ENCODE data around the gene PKM. TPM values are rescaled to one million over a fixed set of nuclear protein-coding genes. Genes with fewer than 3 reads are reported as not detected.
"Not testable (repeated sequence)": the region's sequence is repeated elsewhere in the genome, so short reads cannot be mapped to it uniquely, and the experiment has no call there.

Gene PKM
- total RNA-seq: 100 to 1,000 TPM; 343 to 646 (median 543) TPM

DNA sequence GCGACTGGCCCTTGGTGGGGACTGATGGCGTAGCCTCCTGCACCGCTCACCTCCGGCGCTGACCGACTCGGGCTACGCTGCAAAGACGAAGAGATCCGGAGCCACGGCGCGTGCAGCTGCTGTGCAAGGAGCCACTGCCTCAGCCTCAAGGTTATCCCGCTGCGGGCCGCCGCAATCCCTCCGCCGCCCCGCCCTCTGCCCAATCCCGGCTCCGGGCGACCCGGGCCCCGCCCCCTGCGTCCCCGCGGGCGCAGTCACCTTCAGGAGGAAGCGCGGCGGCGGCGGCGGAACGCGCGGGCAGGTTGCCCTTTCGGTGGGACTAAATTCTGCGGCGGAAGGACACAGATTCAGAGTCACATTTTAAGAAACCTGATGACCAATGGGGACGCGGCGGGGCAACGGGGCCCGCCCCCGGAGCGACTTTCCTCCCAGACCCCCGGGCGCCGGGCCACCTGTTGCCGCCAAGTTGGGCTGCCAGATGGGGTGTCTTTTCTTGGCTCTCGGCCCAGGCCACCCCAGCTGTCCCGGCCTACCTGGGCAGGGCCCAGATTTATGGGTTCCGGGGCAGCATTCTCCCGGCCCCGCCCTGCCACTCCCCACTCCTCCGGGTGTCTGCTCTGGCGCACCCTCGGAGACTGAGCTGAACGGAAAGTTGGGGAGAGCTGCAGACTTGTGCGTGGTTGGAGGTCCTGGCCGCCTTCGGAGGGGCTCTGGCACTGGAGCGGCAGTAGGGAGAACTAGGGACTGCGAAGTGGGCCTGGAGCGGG, at the start of gene PKM:
Gene PKM (minus strand): TSS at position 125 of the 767 bp plus-strand sequence. CDS start 12,093 bp downstream, outside the sequence.
- peaks cover 8 to 48% (median 27%) of the 10 kb centered on the region in 3 donors for H3K4me1 ChIP-seq
- H3K36me3 ChIP-seq: no peaks in the 10 kb centered on the region
- ATAC-seq: peak; percentile 89
- no peaks in the 10 kb centered on the region for H3K27me3 ChIP-seq
- no peak for TF ChIP-seq EP300 (IDR thresholded peaks at IDR 0.05)
- TF ChIP-seq POLR2AphosphoS5 (IDR thresholded peaks at IDR 0.05): peak; percentile 96
- peak; percentile 97 to 98 for TF ChIP-seq POLR2A (IDR thresholded peaks at IDR 0.05)
- TF ChIP-seq, protein P1, sequence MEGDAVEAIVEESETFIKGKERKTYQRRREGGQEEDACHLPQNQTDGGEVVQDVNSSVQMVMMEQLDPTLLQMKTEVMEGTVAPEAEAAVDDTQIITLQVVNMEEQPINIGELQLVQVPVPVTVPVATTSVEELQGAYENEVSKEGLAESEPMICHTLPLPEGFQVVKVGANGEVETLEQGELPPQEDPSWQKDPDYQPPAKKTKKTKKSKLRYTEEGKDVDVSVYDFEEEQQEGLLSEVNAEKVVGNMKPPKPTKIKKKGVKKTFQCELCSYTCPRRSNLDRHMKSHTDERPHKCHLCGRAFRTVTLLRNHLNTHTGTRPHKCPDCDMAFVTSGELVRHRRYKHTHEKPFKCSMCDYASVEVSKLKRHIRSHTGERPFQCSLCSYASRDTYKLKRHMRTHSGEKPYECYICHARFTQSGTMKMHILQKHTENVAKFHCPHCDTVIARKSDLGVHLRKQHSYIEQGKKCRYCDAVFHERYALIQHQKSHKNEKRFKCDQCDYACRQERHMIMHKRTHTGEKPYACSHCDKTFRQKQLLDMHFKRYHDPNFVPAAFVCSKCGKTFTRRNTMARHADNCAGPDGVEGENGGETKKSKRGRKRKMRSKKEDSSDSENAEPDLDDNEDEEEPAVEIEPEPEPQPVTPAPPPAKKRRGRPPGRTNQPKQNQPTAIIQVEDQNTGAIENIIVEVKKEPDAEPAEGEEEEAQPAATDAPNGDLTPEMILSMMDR (IDR thresholded peaks at IDR 0.05): peak in 1 of 4 experiments; percentile 19
- 0% methylated on average over 6 of the region's 67 CpGs; no CpG with 5 or more reads in 1 of the 2 donors for WGBS, 2 donors (ENCODE audit: low coverage in 1 of 2)
- peak within 1 kb of the TSS; percentile 89 to 90 for H3K4me3 ChIP-seq
- no peaks in the 10 kb centered on the region for H3K9me3 ChIP-seq
- peak within 1 kb of the TSS; percentile 92 to 98 (median 97) for H3K27ac ChIP-seq

DNA sequence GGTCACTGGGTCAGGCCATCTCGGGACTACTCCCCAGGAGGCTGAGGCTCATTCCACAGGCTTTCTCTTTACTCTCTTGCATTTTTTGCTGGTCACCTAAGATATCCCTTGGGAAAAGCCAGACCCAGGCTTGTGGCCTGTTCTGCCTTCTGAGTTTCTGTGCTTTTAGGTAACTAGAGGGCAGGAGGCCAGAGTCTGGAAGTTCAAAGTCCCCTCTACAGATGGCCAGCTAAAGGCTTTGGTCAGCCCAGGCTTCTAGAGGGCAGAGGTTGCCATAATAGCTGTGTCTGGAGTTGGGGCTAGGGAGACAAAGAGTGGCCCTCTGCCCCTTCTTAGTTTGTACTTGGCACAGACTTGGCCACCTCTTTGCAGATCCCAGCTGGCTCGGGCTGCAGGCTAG, 49.8 kb upstream of the PKM start:
- no peak overlapping the region for H3K4me3 ChIP-seq
- H3K4me1 ChIP-seq: no peaks in the 10 kb centered on the region
- WGBS, 2 donors (ENCODE audit: low coverage in 1 of 2): 18% methylated on average over 2 of the region's 2 CpGs; no CpG with 5 or more reads in 1 of the 2 donors
- no peaks in the 10 kb centered on the region for H3K36me3 ChIP-seq
- TF ChIP-seq POLR2AphosphoS5 (IDR thresholded peaks at IDR 0.05): no peak
- H3K27me3 ChIP-seq: no peaks in the 10 kb centered on the region
- no peak overlapping the region for H3K27ac ChIP-seq
- no peaks in the 10 kb centered on the region for H3K9me3 ChIP-seq
- no peak for ATAC-seq

DNA sequence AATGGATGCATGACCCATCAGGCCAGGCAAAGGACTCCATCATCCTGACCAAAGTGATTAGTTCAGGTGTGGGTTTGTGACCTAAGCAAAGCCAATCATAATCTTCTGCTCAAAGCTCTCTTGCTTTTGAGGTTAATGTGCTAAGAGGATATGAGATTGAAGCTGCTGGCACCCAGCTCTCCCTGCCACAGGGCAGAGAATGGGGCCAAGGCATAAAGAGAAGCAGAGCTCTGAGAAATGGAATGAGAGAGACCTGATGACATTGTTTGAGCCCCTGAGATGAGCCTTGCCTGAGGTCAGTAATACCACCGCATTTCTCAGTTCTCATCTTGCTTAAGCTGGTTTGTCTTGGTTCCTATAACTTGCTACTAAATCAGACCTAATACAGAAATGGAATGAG, 47.7 kb upstream of the PKM start:
- H3K9me3 ChIP-seq: no peaks in the 10 kb centered on the region
- TF ChIP-seq, protein P1 (IDR thresholded peaks at IDR 0.05): no peak
- TF ChIP-seq EP300 (IDR thresholded peaks at IDR 0.05): no peak
- TF ChIP-seq POLR2A (IDR thresholded peaks at IDR 0.05): no peak
- no peak for TF ChIP-seq POLR2AphosphoS5 (IDR thresholded peaks at IDR 0.05)
- no peaks in the 10 kb centered on the region for H3K36me3 ChIP-seq
- H3K27ac ChIP-seq: no peak overlapping the region
- no peak overlapping the region for H3K4me3 ChIP-seq
- no peak for ATAC-seq
- 70 to 78% methylated on average over 1 of the region's 1 CpG for WGBS, 2 donors (ENCODE audit: low coverage in 1 of 2)
- no peaks in the 10 kb centered on the region for H3K4me1 ChIP-seq
- H3K27me3 ChIP-seq: no peaks in the 10 kb centered on the region

DNA sequence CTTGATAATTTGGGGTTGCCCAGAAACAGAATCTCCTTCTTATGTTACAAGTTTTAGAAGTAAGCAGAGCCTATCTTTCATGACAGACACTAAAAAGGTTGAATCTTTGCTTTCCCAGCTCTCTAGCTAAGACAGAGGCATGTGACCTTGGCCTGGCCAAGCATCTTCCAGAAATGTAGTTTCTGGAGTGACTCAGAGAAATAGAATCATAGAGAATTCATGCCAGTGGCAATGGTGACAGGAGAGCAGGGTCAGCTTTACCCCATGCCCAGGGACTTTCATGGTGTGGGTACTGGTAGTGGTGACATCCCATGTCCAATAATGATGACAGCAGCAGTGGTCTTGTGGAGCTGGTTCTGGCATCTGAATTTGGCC, 45.3 kb upstream of the PKM start:
- H3K36me3 ChIP-seq: no peaks in the 10 kb centered on the region
- peaks cover 0 to 14% (median 3%) of the 10 kb centered on the region in 3 donors for H3K4me1 ChIP-seq
- TF ChIP-seq POLR2A (IDR thresholded peaks at IDR 0.05) (no peak), EP300 (IDR thresholded peaks at IDR 0.05) (no peak), POLR2AphosphoS5 (IDR thresholded peaks at IDR 0.05) (no peak)
- TF ChIP-seq, protein P1 (IDR thresholded peaks at IDR 0.05): no peak
- H3K27me3 ChIP-seq: no peaks in the 10 kb centered on the region
- no peak for ATAC-seq
- H3K27ac ChIP-seq: no peak overlapping the region
- H3K9me3 ChIP-seq: no peaks in the 10 kb centered on the region
- H3K4me3 ChIP-seq: no peak overlapping the region

DNA sequence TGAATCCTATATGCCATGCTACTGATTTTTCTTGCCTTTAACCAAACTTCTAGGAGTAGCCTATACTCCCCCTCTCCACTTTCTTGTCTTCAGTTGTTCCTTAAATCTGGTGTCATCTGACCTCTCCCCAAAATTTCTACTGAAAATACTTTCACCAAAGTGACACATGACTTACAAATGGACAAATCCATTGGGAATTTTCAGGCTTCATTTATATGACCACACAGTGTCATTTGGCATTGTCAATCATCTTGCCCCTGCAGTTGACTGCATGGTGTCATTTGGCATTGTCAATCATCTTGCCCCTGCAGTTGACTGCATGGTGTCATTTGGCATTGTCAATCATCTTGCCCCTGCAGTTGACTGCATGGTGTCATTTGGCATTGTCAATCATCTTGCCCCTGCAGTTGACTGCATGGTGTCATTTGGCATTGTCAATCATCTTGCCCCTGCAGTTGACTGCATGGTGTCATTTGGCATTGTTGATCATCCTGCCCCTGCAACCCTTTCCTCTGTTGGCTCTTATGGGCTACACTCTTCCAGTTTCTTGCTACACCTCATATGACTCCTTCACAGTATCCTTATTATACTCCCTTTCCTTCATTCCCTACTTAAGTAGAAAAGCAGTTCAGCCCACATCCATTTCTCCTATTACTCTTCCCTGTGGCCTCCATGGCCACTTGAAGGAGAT, 44.8 kb upstream of the PKM start:
- H3K4me1 ChIP-seq: peaks cover 0 to 20% (median 4%) of the 10 kb centered on the region in 3 donors

DNA sequence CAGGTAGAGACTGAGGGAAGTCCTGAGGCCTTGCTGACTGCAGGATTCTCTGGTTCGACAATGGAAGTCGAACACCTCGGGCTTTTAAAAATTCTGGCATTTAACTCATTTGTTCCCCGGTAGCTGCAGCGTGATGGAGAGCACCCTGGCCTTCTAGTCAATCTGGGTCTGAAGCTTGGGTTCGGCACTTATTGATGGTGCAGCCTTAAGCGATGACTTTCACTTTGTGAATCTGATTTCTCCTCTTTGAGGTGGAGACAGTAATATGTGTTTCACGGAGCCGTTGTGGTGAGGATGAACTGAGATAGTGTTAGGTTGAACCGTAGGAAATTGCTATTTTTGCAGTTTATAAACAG, 42.0 kb upstream of the PKM start:
- Histone ChIP-seq H3K36me3 (peaks cover 0 to 20% of the 10 kb centered on the region in 2 donors), H3K4me1 (peaks cover 0 to 36% (median 4%) of the 10 kb centered on the region in 3 donors), H3K27ac (peak overlapping the region; percentile 26 to 94 (median 92)), H3K4me3 (peak overlapping the region; percentile 39 to 80), H3K27me3 (no peaks in the 10 kb centered on the region), H3K9me3 (no peaks in the 10 kb centered on the region)
- no peak for ATAC-seq
- TF ChIP-seq, protein P1 (IDR thresholded peaks at IDR 0.05): no peak
- TF ChIP-seq POLR2AphosphoS5 (IDR thresholded peaks at IDR 0.05) (no peak), POLR2A (IDR thresholded peaks at IDR 0.05) (no peak), EP300 (IDR thresholded peaks at IDR 0.05) (no peak)
- whole genome bisulfite sequencing, 2 donors (ENCODE audit: low coverage in 1 of 2): 34 to 58% methylated on average over 7 of the region's 10 CpGs

More for the DNA sequence above, 44.8 kb upstream of the PKM start:
- H3K36me3 ChIP-seq, H3K4me3 ChIP-seq, ATAC-seq, H3K27me3 ChIP-seq, H3K27ac ChIP-seq, H3K9me3 ChIP-seq: not testable (repeated sequence)

Data from gastroesophageal sphincter (tissue), 4 donors.